ENCODE results near the gene EXOC1. TPM values are rescaled to one million over a fixed set of nuclear protein-coding genes. Genes with fewer than 3 reads are reported as not detected.

Gene EXOC1
- total and polyA plus RNA-seq, 2 experiments from 2014 or later: 13.4 to 22.2 TPM

DNA sequence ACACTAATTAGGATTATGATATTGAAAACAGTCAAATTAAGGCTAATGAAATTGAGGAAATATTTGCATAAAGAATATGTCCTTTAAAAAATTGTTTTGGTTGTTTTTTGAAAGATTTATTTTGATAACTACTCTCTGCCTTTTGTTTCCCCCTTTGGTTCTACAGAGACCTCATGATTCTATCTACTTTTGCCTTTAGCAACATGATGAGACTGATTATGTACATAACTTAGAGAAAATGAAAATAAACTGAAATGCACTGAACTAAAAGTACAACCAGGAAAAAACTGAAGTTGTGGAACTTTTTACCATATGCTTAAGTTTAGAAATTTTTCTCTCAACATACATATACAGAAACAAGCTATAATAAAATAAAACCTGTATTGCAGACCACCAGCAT is 21.4 kb downstream of the EXOC1 start (continued):
- TF ChIP-seq, protein P1, sequence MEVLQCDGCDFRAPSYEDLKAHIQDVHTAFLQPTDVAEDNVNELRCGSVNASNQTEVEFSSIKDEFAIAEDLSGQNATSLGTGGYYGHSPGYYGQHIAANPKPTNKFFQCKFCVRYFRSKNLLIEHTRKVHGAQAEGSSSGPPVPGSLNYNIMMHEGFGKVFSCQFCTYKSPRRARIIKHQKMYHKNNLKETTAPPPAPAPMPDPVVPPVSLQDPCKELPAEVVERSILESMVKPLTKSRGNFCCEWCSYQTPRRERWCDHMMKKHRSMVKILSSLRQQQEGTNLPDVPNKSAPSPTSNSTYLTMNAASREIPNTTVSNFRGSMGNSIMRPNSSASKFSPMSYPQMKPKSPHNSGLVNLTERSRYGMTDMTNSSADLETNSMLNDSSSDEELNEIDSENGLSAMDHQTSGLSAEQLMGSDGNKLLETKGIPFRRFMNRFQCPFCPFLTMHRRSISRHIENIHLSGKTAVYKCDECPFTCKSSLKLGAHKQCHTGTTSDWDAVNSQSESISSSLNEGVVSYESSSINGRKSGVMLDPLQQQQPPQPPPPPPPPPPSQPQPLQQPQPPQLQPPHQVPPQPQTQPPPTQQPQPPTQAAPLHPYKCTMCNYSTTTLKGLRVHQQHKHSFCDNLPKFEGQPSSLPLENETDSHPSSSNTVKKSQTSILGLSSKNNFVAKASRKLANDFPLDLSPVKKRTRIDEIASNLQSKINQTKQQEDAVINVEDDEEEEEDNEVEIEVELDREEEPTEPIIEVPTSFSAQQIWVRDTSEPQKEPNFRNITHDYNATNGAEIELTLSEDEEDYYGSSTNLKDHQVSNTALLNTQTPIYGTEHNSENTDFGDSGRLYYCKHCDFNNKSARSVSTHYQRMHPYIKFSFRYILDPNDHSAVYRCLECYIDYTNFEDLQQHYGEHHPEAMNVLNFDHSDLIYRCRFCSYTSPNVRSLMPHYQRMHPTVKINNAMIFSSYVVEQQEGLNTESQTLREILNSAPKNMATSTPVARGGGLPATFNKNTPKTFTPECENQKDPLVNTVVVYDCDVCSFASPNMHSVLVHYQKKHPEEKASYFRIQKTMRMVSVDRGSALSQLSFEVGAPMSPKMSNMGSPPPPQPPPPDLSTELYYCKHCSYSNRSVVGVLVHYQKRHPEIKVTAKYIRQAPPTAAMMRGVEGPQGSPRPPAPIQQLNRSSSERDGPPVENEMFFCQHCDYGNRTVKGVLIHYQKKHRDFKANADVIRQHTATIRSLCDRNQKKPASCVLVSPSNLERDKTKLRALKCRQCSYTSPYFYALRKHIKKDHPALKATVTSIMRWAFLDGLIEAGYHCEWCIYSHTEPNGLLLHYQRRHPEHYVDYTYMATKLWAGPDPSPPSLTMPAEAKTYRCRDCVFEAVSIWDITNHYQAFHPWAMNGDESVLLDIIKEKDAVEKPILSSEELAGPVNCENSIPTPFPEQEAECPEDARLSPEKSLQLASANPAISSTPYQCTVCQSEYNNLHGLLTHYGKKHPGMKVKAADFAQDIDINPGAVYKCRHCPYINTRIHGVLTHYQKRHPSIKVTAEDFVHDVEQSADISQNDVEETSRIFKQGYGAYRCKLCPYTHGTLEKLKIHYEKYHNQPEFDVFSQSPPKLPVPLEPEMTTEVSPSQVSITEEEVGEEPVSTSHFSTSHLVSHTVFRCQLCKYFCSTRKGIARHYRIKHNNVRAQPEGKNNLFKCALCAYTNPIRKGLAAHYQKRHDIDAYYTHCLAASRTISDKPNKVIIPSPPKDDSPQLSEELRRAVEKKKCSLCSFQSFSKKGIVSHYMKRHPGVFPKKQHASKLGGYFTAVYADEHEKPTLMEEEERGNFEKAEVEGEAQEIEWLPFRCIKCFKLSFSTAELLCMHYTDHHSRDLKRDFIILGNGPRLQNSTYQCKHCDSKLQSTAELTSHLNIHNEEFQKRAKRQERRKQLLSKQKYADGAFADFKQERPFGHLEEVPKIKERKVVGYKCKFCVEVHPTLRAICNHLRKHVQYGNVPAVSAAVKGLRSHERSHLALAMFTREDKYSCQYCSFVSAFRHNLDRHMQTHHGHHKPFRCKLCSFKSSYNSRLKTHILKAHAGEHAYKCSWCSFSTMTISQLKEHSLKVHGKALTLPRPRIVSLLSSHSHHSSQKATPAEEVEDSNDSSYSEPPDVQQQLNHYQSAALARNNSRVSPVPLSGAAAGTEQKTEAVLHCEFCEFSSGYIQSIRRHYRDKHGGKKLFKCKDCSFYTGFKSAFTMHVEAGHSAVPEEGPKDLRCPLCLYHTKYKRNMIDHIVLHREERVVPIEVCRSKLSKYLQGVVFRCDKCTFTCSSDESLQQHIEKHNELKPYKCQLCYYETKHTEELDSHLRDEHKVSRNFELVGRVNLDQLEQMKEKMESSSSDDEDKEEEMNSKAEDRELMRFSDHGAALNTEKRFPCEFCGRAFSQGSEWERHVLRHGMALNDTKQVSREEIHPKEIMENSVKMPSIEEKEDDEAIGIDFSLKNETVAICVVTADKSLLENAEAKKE (CRISPR knock-in tag; IDR thresholded peaks at IDR 0.05): no peak
- TF ChIP-seq JUNB (IDR thresholded peaks at IDR 0.05; ENCODE audit: unreplicated experiment) (no peak), POLR2AphosphoS5 (IDR thresholded peaks at IDR 0.05; ENCODE audit: low read depth) (no peak), CREB1 (CRISPR knock-in tag; IDR thresholded peaks at IDR 0.05; ENCODE audit: low read depth) (no peak), ZNF331 (CRISPR knock-in tag; IDR thresholded peaks at IDR 0.05; ENCODE audit: low read depth) (no peak), EZH2phosphoT487 (IDR thresholded peaks at IDR 0.05; ENCODE audit: unreplicated experiment) (no peak), NANOG (IDR thresholded peaks at IDR 0.05; ENCODE audit: borderline replicate concordance) (no peak)
- TF ChIP-seq, protein P2, sequence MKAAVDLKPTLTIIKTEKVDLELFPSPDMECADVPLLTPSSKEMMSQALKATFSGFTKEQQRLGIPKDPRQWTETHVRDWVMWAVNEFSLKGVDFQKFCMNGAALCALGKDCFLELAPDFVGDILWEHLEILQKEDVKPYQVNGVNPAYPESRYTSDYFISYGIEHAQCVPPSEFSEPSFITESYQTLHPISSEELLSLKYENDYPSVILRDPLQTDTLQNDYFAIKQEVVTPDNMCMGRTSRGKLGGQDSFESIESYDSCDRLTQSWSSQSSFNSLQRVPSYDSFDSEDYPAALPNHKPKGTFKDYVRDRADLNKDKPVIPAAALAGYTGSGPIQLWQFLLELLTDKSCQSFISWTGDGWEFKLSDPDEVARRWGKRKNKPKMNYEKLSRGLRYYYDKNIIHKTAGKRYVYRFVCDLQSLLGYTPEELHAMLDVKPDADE (IDR thresholded peaks at IDR 0.05): no peak
- TF ChIP-seq, protein P3, sequence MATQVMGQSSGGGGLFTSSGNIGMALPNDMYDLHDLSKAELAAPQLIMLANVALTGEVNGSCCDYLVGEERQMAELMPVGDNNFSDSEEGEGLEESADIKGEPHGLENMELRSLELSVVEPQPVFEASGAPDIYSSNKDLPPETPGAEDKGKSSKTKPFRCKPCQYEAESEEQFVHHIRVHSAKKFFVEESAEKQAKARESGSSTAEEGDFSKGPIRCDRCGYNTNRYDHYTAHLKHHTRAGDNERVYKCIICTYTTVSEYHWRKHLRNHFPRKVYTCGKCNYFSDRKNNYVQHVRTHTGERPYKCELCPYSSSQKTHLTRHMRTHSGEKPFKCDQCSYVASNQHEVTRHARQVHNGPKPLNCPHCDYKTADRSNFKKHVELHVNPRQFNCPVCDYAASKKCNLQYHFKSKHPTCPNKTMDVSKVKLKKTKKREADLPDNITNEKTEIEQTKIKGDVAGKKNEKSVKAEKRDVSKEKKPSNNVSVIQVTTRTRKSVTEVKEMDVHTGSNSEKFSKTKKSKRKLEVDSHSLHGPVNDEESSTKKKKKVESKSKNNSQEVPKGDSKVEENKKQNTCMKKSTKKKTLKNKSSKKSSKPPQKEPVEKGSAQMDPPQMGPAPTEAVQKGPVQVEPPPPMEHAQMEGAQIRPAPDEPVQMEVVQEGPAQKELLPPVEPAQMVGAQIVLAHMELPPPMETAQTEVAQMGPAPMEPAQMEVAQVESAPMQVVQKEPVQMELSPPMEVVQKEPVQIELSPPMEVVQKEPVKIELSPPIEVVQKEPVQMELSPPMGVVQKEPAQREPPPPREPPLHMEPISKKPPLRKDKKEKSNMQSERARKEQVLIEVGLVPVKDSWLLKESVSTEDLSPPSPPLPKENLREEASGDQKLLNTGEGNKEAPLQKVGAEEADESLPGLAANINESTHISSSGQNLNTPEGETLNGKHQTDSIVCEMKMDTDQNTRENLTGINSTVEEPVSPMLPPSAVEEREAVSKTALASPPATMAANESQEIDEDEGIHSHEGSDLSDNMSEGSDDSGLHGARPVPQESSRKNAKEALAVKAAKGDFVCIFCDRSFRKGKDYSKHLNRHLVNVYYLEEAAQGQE (IDR thresholded peaks at IDR 0.05; ENCODE audit: unreplicated experiment): no peak
